GM12892 (cell line): ENCODE data around the gene MTCL1.

ENCODE experiments used
- DNase-seq: peaks from one replicate; pipeline ENCODE4 v3.0.0; 2011; ENCODE audit not compliant: insufficient read length
- FAIRE-seq: peaks from 2 replicates; lab custom pipeline; 2011; peaks lifted over from hg19 to GRCh38; lab: Jason Lieb, UNC
- POLR2A ChIP-seq: IDR thresholded peaks from 2 replicates; pipeline ENCODE4 v1.6.1; 2011; ENCODE audit warnings: low read depth, low read length, control low read depth
- POLR2AphosphoS5 ChIP-seq: IDR thresholded peaks from 2 replicates; pipeline ENCODE4 v1.6.1; 2011; ENCODE audit warnings: low read depth, low read length, control low read depth
- TAF1 ChIP-seq: IDR thresholded peaks from 2 replicates; pipeline ENCODE4 v1.6.1; 2011; ENCODE audit warnings: low read depth, mild to moderate bottlenecking, control low read depth, low read length, borderline replicate concordance

MTCL1 gene

GRCh38 chr18:8719192-8719591 is 13.8 kb downstream of the MTCL1 start:
- DNase-seq (no peak), FAIRE-seq (no peak)
- TF ChIP-seq POLR2AphosphoS5 (no peak), POLR2A (no peak), TAF1 (no peak)

GRCh38 chr18:8720141-8720540 is 14.8 kb downstream of the MTCL1 start:
- FAIRE-seq (no peak), DNase-seq (no peak)

GRCh38 chr18:8721094-8721669 is 15.8 kb downstream of the MTCL1 start:
- FAIRE-seq = no peak
- DNase-seq = no peak
- TF ChIP-seq POLR2AphosphoS5 (no peak), TAF1 (no peak), POLR2A (no peak)

More at GRCh38 chr18:8720141-8720540, 14.8 kb downstream of the MTCL1 start:
- TF ChIP-seq TAF1 = no peak
- TF ChIP-seq POLR2A = no peak
- no peak for TF ChIP-seq POLR2AphosphoS5

GRCh38 chr18:8721716-8722115 is 16.4 kb downstream of the MTCL1 start:
- no peak for FAIRE-seq
- TF ChIP-seq TAF1 (no peak), POLR2A (no peak), POLR2AphosphoS5 (no peak)
- no peak for DNase-seq

GRCh38 chr18:8722946-8723820 is 17.8 kb downstream of the MTCL1 start:
- no peak for FAIRE-seq
- no peak for DNase-seq
- TF ChIP-seq TAF1 (no peak), POLR2AphosphoS5 (no peak), POLR2A (no peak)

GRCh38 chr18:8724452-8724851 is 19.1 kb downstream of the MTCL1 start:
- no peak for TF ChIP-seq POLR2AphosphoS5
- no peak for TF ChIP-seq TAF1
- no peak for TF ChIP-seq POLR2A
- FAIRE-seq (no peak), DNase-seq (no peak)

GRCh38 chr18:8726281-8726680 is 20.9 kb downstream of the MTCL1 start:
- no peak for TF ChIP-seq POLR2AphosphoS5
- no peak for TF ChIP-seq TAF1
- no peak for TF ChIP-seq POLR2A
- FAIRE-seq (no peak), DNase-seq (no peak)

GRCh38 chr18:8726963-8727705 is 21.8 kb downstream of the MTCL1 start:
- FAIRE-seq (no peak), DNase-seq (no peak)
- TF ChIP-seq TAF1 (no peak), POLR2A (no peak), POLR2AphosphoS5 (no peak)

GRCh38 chr18:8730080-8730827 is 24.9 kb downstream of the MTCL1 start:
- no peak for TF ChIP-seq POLR2AphosphoS5
- TF ChIP-seq TAF1 = no peak
- FAIRE-seq (no peak), DNase-seq (no peak)

- FAIRE-seq = no peak
- TF ChIP-seq POLR2AphosphoS5 (no peak), POLR2A (no peak)
- no peak for DNase-seq
Observed at GRCh38 chr18:8732442-8733360, 27.3 kb downstream of the MTCL1 start.

GRCh38 chr18:8734496-8734895 is 29.1 kb downstream of the MTCL1 start:
- TF ChIP-seq TAF1 = no peak
- no peak for TF ChIP-seq POLR2A
- TF ChIP-seq POLR2AphosphoS5 = no peak
- DNase-seq = no peak
- FAIRE-seq = no peak
